ENCODE results near the gene PTBP3. TPM values are rescaled to one million over a fixed set of nuclear protein-coding genes. Genes with fewer than 3 reads are reported as not detected.

Gene PTBP3
- polyA plus RNA-seq, 2 of the 4 experiments (the other 2 are of a cell fraction): 55.7 to 105 TPM

DNA sequence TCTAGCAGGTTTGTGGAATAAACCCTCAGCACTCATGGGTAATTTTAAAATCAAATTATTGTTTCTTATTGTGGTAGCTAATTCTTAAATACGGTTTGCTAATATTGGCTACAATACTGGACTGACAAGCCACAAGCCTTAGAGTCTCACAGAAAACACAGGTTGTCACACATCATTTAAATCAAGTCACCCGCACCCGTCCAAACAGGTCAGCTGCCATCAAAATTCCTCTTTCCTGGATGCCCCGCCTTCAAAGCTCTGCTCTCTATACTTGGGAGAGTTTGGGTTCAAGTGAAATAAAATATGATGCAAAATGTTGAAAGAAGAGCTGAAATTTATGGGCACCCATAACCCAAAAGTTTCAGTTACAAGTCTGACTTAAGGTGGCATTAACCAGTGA is 146.0 kb downstream of the PTBP3 start:
- ATAC-seq: no peak
- no peak for DNase-seq (ENCODE audit: low read depth in 1 of 2, low spot score in 1 of 2)
- no peaks in the 10 kb centered on the region for H3K4me1 ChIP-seq
- ChIA-PET CTCF (interaction anchor here (0.6 to 1.6 kb wide), 10 partner anchors 8 to 427 kb away, joined by 3 to 6 read pairs (median 3); no protein-coding TSS in a partner anchor), POLR2A (no interaction called here)
- H3K4me3 ChIP-seq: no peak overlapping the region
- 83% methylated on average over 4 of the region's 4 CpGs for WGBS (ENCODE audit: missing lambda C conversion rate)
- TF ChIP-seq CHD4 (IDR thresholded peaks at IDR 0.05; ENCODE audit: borderline replicate concordance) (no peak), NFE2L2 (conservative IDR thresholded peaks at IDR 0.05; ENCODE audit: low read length) (no peak)
- FAIRE-seq: no peak
- H3K27ac ChIP-seq: no peak overlapping the region; a peak in 1 of 6 replicates
- no peaks in the 10 kb centered on the region for H3K9me3 ChIP-seq
- no peak overlapping the region for H3K4me2 ChIP-seq

DNA sequence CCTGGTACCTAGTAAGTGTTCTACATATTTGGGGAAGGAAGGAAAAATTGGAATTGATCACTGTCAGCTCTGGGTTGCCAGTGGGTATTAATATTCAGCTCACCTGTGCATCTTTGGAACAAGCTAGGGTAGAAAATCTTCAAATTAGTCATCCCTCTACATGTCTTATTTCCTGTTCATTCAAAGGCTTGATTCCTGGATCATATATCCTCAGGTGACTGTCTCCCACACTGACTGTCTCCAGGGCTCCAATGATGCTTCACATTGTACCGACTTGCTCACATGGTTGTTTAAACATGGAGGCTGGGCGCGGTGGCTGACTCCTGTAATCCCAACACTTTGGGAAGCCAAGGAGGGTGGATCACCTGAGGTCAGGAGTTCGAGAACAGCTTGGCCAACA is 146.7 kb downstream of the PTBP3 start:
- no peak for FAIRE-seq
- DNase-seq (ENCODE audit: low read depth in 1 of 2, low spot score in 1 of 2): no peak
- 88% methylated on average over 4 of the region's 4 CpGs for WGBS (ENCODE audit: missing lambda C conversion rate)
- Histone ChIP-seq H3K4me1 (no peaks in the 10 kb centered on the region), H3K4me3 (no peak overlapping the region), H3K4me2 (no peak overlapping the region), H3K27ac (no peak overlapping the region), H3K9me3 (no peaks in the 10 kb centered on the region)
- no peak for ATAC-seq
- TF ChIP-seq USF2 (IDR thresholded peaks at IDR 0.05): no peak
- TF ChIP-seq SREBF2 (IDR thresholded peaks at IDR 0.05): no peak
- TF ChIP-seq HOXB5 (CRISPR knock-in tag; IDR thresholded peaks at IDR 0.05): no peak
- TF ChIP-seq, protein P1, sequence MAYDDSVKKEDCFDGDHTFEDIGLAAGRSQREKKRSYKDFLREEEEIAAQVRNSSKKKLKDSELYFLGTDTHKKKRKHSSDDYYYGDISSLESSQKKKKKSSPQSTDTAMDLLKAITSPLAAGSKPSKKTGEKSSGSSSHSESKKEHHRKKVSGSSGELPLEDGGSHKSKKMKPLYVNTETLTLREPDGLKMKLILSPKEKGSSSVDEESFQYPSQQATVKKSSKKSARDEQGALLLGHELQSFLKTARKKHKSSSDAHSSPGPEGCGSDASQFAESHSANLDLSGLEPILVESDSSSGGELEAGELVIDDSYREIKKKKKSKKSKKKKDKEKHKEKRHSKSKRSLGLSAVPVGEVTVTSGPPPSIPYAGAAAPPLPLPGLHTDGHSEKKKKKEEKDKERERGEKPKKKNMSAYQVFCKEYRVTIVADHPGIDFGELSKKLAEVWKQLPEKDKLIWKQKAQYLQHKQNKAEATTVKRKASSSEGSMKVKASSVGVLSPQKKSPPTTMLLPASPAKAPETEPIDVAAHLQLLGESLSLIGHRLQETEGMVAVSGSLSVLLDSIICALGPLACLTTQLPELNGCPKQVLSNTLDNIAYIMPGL (CRISPR knock-in tag; IDR thresholded peaks at IDR 0.05; ENCODE audit: borderline replicate concordance): no peak
- TF ChIP-seq RAD21 (conservative IDR thresholded peaks at IDR 0.05 in 1 of 2, IDR thresholded peaks at IDR 0.05 in 1 of 2): no peak
- no peak for TF ChIP-seq POLR2AphosphoS2 (conservative IDR thresholded peaks at IDR 0.05; ENCODE audit: low read length)
- no peak for TF ChIP-seq TP53 (CRISPR knock-in tag; IDR thresholded peaks at IDR 0.05)
- no peak for TF ChIP-seq RNF2 (IDR thresholded peaks at IDR 0.05; ENCODE audit: borderline replicate concordance, low read depth)
- no peak for TF ChIP-seq ZNF302 (CRISPR knock-in tag; IDR thresholded peaks at IDR 0.05)
- no peak for TF ChIP-seq MAFK (IDR thresholded peaks at IDR 0.05; ENCODE audit: partially characterized antibody)
- no peak for TF ChIP-seq REST (IDR thresholded peaks at IDR 0.05)
- no peak for TF ChIP-seq KDM1A (IDR thresholded peaks at IDR 0.05; ENCODE audit: low read depth)
- no peak for TF ChIP-seq POLR2A (IDR thresholded peaks at IDR 0.05; ENCODE audit: low read length)
- no peak for TF ChIP-seq ATOH8 (CRISPR knock-in tag; IDR thresholded peaks at IDR 0.05; ENCODE audit: low read depth)
- no peak for TF ChIP-seq ZFP36 (IDR thresholded peaks at IDR 0.05; ENCODE audit: borderline replicate concordance, partially characterized antibody)
- no peak for TF ChIP-seq CEBPB (IDR thresholded peaks at IDR 0.05)
- no peak for TF ChIP-seq MAZ (IDR thresholded peaks at IDR 0.05; ENCODE audit: borderline replicate concordance, low read depth, low read length)
- no peak for TF ChIP-seq CBX8 (IDR thresholded peaks at IDR 0.05)
- CTCF ChIA-PET: interaction anchor here (1.0 to 1.6 kb wide), 5 partner anchors 9 to 427 kb away, joined by 3 to 6 read pairs (median 3); no protein-coding TSS in a partner anchor
- POLR2A ChIA-PET: no interaction called here

All from A549 (cell line).